Lung (tissue), 12 donors: ENCODE data around the gene STK38. TPM values are rescaled to one million over a fixed set of nuclear protein-coding genes. Genes with fewer than 3 reads are reported as not detected.
A peak's percentile ranks its signal among the peaks of the same experiment; 100 is the strongest.

Experiments used
- ATAC-seq: fragments of 200-7000 bp; cut with Tn5 transposase; one replicate; pipeline ENCODE4 v1.9.1; 2020; ENCODE audit warnings: moderate number of reproducible peaks; ENCODE audit not compliant: insufficient read depth, low FRiP score
- DNase-seq, 3 donors: peaks; one replicate each; pipeline ENCODE4 v3.0.0-alpha.2; 2013 to 2017
- H3K27ac ChIP-seq, 2 donors: one replicate each; pipeline ENCODE4 v1.5.1; 2013; ENCODE audit warnings: mild to moderate bottlenecking in 2 of 2, moderate library complexity in 2 of 2, control low read depth in 1 of 2, inconsistent platforms in 1 of 2, low read depth in 1 of 2, low read length in 1 of 2
- H3K27me3 ChIP-seq, 3 donors: one replicate each; pipeline ENCODE4 v1.5.1; 2013; ENCODE audit warnings: low read length in 2 of 3; ENCODE audit not compliant: control insufficient read depth in 3 of 3, insufficient read depth in 3 of 3
- H3K36me3 ChIP-seq, 4 donors: one replicate each; pipeline ENCODE4 v1.5.1; 2013; ENCODE audit warnings: low read length in 4 of 4, mild to moderate bottlenecking in 1 of 4, moderate library complexity in 1 of 4; ENCODE audit not compliant: control insufficient read depth in 4 of 4, insufficient read depth in 4 of 4
- H3K4me1 ChIP-seq, 5 donors: one replicate each; pipeline ENCODE4 v1.5.1; 2013; ENCODE audit warnings: low read length in 5 of 5, mild to moderate bottlenecking in 2 of 5, moderate library complexity in 1 of 5; ENCODE audit not compliant: control insufficient read depth in 5 of 5, insufficient read depth in 5 of 5
- H3K4me3 ChIP-seq: one replicate; pipeline ENCODE4 v1.5.1; 2013; ENCODE audit warnings: mild to moderate bottlenecking, control low read depth, moderate library complexity
- H3K9ac ChIP-seq, 2 donors: one replicate each; pipeline ENCODE4 v1.5.1; 2013; ENCODE audit warnings: low read length in 2 of 2, control low read depth in 1 of 2; ENCODE audit not compliant: insufficient read depth in 1 of 2
- H3K9me3 ChIP-seq, 4 donors: one replicate each; pipeline ENCODE4 v1.5.1; 2013; ENCODE audit warnings: low read length in 3 of 4, mild to moderate bottlenecking in 1 of 4, moderate library complexity in 1 of 4; ENCODE audit not compliant: control insufficient read depth in 4 of 4, insufficient read depth in 3 of 4
- whole genome bisulfite sequencing, 2 donors: extraction: QIAGEN DNeasy Blood & Tissue Kit; methylation state at CpG; one replicate each; pipeline ENCODE4 v1.1.7; 2013; 5-methylcytosine and 5-hydroxymethylcytosine counted together
- polyA plus RNA-seq, 2 donors: library from polyadenylated mRNA; stranded (reverse); fragments of 200-250 nt; gene quantifications; one replicate each; pipeline ENCODE4 v1.2.1, GENCODE V29; 2013
- total RNA-seq, 2 donors: library from RNA; depleted of rRNA in 1 of 2; stranded (reverse); fragments of >200 nt in 1 of 2; gene quantifications; one replicate each; pipeline ENCODE4 v1.2.1, GENCODE V29; 2014 to 2021
- TF ChIP-seq, protein P1 (sequence below): IDR thresholded peaks from 2 replicates; pipeline ENCODE4 v1.5.1; 2012; ENCODE audit warnings: mild to moderate bottlenecking; ENCODE audit errors: control extremely low read depth, extremely low read depth
- donor health status: control.
- donor health status: control.
- donor health status: Bipolar disorder and iron deficiency.
- donor health status: healthy.
- donor health status: DM: yes; HTN: yes; CAD: no.

STK38 gene
- total and polyA plus RNA-seq, 4 donors, result 16.7 to 36.1 (median 22.8) TPM

GRCh38 chr6:36508532-36508931 is 38.7 kb downstream of the STK38 start:
- ATAC-seq (no peak), DNase-seq (no peak)
- H3K4me1 ChIP-seq, result no peaks in the 10 kb centered on the region
- TF ChIP-seq, protein P1, sequence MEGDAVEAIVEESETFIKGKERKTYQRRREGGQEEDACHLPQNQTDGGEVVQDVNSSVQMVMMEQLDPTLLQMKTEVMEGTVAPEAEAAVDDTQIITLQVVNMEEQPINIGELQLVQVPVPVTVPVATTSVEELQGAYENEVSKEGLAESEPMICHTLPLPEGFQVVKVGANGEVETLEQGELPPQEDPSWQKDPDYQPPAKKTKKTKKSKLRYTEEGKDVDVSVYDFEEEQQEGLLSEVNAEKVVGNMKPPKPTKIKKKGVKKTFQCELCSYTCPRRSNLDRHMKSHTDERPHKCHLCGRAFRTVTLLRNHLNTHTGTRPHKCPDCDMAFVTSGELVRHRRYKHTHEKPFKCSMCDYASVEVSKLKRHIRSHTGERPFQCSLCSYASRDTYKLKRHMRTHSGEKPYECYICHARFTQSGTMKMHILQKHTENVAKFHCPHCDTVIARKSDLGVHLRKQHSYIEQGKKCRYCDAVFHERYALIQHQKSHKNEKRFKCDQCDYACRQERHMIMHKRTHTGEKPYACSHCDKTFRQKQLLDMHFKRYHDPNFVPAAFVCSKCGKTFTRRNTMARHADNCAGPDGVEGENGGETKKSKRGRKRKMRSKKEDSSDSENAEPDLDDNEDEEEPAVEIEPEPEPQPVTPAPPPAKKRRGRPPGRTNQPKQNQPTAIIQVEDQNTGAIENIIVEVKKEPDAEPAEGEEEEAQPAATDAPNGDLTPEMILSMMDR, result no peak
- H3K9ac ChIP-seq, result no peak overlapping the region
- H3K9me3 ChIP-seq, result peaks cover 0 to 5% (median 0%) of the 10 kb centered on the region in 4 donors
- H3K36me3 ChIP-seq, result peaks cover 11 to 32% (median 22%) of the 10 kb centered on the region in 4 donors
- 95 to 96% methylated on average over 10 of the region's 10 CpGs for WGBS, 2 donors
- no peak overlapping the region for H3K4me3 ChIP-seq
- H3K27me3 ChIP-seq, result no peaks in the 10 kb centered on the region
- no peak overlapping the region for H3K27ac ChIP-seq

GRCh38 chr6:36506611-36507010 is 40.7 kb downstream of the STK38 start:
- H3K9me3 ChIP-seq, result peaks cover 0 to 5% (median 0%) of the 10 kb centered on the region in 4 donors
- WGBS, 2 donors, result 79% methylated on average over 2 of the region's 2 CpGs
- peaks cover 8 to 27% (median 18%) of the 10 kb centered on the region in 4 donors for H3K36me3 ChIP-seq
- TF ChIP-seq, protein P1, result no peak
- H3K4me1 ChIP-seq, result no peaks in the 10 kb centered on the region
- no peak for ATAC-seq
- no peak overlapping the region for H3K27ac ChIP-seq
- peak in 1 of 3 donors; percentile 24 for DNase-seq
- H3K27me3 ChIP-seq, result no peaks in the 10 kb centered on the region
- H3K9ac ChIP-seq, result no peak overlapping the region
- H3K4me3 ChIP-seq, result no peak overlapping the region

DNA sequence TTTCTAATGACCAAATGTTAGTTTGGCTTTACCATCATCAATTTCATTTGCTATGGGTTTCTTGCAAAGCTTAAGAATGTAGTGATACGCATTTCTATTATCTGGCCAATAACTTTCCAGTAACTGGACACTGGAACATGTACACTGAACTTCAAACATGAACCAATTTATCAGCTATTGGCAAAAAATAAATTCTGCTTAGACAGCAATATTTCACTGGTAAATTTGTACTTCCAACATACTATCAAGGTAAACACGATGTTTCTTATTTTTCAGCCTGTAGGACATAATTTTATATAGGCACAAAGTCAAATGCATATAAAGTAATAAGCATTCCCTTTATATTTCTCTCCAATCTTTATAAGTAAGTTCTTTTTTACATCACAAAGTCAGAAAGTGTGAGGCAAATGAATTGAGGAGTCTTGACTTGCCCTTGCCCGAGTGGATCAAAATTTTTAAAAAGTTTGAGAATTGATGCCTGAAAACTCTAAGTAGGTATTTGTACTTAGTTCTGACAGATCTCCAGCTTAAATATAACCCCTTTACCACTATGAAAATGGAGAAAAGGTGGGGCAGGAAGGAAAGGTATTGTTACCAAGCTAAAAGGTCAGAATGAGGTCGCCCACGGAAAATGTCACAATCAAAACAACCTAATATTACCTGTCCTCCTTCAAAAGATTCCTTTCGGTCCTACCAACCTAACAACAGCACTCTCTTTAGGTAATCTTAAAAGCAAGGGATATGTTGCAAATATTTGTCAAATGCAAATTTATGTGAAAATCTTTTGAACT is 41.3 kb downstream of the STK38 start:
- Histone ChIP-seq H3K4me3 (no peak overlapping the region), H3K27me3 (no peaks in the 10 kb centered on the region), H3K27ac (no peak overlapping the region), H3K9ac (no peak overlapping the region), H3K36me3 (peaks cover 8 to 25% (median 15%) of the 10 kb centered on the region in 4 donors), H3K9me3 (peaks cover 0 to 5% (median 0%) of the 10 kb centered on the region in 4 donors), H3K4me1 (no peaks in the 10 kb centered on the region)
- TF ChIP-seq, protein P1, result no peak
- 74 to 81% methylated on average over 6 of the region's 6 CpGs for WGBS, 2 donors
- DNase-seq (no peak), ATAC-seq (no peak)
